HepG2 (cell line): ENCODE results near the gene MXRA8. TPM values are rescaled to one million over a fixed set of nuclear protein-coding genes. Genes with fewer than 3 reads are reported as not detected.

ENCODE experiments used
- CENPX ChIP-seq: sonication (generic); formaldehyde crosslinking; IDR thresholded peaks from 2 replicates; pipeline ENCODE4 v1.9.0; 2021; ENCODE audit warnings: mild to moderate bottlenecking, missing genetic modification reagents, moderate library complexity
- ETV6 ChIP-seq: sonication (generic); formaldehyde crosslinking; conservative IDR thresholded peaks from 2 replicates; pipeline ENCODE4 v1.4.0; 2020; ENCODE audit warnings: missing genetic modification reagents
- KLF13 ChIP-seq: sonication (generic); formaldehyde crosslinking; IDR thresholded peaks from 2 replicates; pipeline ENCODE4 v1.4.0; 2020; ENCODE audit warnings: mild to moderate bottlenecking, missing genetic modification reagents
- MXD4 ChIP-seq: IDR thresholded peaks from 2 replicates; pipeline ENCODE4 v1.6.1; 2016; ENCODE audit warnings: mild to moderate bottlenecking, missing biosample characterization, missing genetic modification reagents
- POGZ ChIP-seq: sonication (generic); formaldehyde crosslinking; IDR thresholded peaks from 2 replicates; pipeline ENCODE4 v1.4.0; 2020; ENCODE audit warnings: mild to moderate bottlenecking, missing genetic modification reagents
- RARA ChIP-seq: IDR thresholded peaks from 2 replicates; pipeline ENCODE4 v1.6.1; 2016; ENCODE audit warnings: missing genetic modification reagents, missing compliant biosample characterization
- TCF12 ChIP-seq, 2 experiments: fragments of 450-650 bp in 1 of 2; sonication (generic) in 1 of 2; formaldehyde crosslinking in 1 of 2; IDR thresholded peaks; 2 replicates each; pipeline versions ENCODE4 v1.6.1 to v1.8.0; 2017 to 2022; ENCODE audit warnings: antibody characterized with exemption in 1 of 2, mild to moderate bottlenecking in 1 of 2, missing genetic modification reagents in 1 of 2, moderate library complexity in 1 of 2
- TCF7 ChIP-seq: sonication (generic); IDR thresholded peaks from 2 replicates; pipeline ENCODE4 v1.6.1; 2016; ENCODE audit warnings: antibody characterized with exemption, low read depth
- ZBTB1 ChIP-seq: sonication (generic); formaldehyde crosslinking; IDR thresholded peaks from 2 replicates; pipeline ENCODE4 v1.4.0; 2020; ENCODE audit warnings: missing genetic modification reagents, borderline replicate concordance
- ZC3H13 ChIP-seq: sonication (generic); formaldehyde crosslinking; IDR thresholded peaks from 2 replicates; pipeline ENCODE4 v1.8.1; 2023; ENCODE audit warnings: mild to moderate bottlenecking, missing genetic modification reagents, moderate library complexity
- ZNF17 ChIP-seq: sonication (generic); formaldehyde crosslinking; IDR thresholded peaks from 2 replicates; pipeline ENCODE4 v1.5.0; 2020; ENCODE audit warnings: mild to moderate bottlenecking, missing genetic modification reagents
- ZNF431 ChIP-seq: sonication (generic); formaldehyde crosslinking; IDR thresholded peaks from 2 replicates; pipeline ENCODE4 v1.9.0; 2022; ENCODE audit warnings: missing genetic modification reagents, low read depth, mild to moderate bottlenecking, borderline replicate concordance
- ZNF549 ChIP-seq: sonication (generic); formaldehyde crosslinking; IDR thresholded peaks from 2 replicates; pipeline ENCODE4 v1.5.0; 2020; ENCODE audit warnings: missing genetic modification reagents
- ZNF615 ChIP-seq: sonication (generic); formaldehyde crosslinking; IDR thresholded peaks from 2 replicates; pipeline ENCODE4 v1.5.0; 2020; ENCODE audit warnings: mild to moderate bottlenecking, missing genetic modification reagents, borderline replicate concordance
- ZNF639 ChIP-seq: conservative IDR thresholded peaks from 2 replicates; pipeline ENCODE4 v1.6.1; 2018; ENCODE audit warnings: missing genetic modification reagents
- ZNF709 ChIP-seq: sonication (generic); formaldehyde crosslinking; IDR thresholded peaks from 2 replicates; pipeline ENCODE4 v1.5.0; 2020; ENCODE audit warnings: mild to moderate bottlenecking, missing genetic modification reagents
- ZNF782 ChIP-seq: sonication (generic); formaldehyde crosslinking; IDR thresholded peaks from 2 replicates; pipeline ENCODE4 v1.4.0; 2020; ENCODE audit warnings: missing genetic modification reagents, mild to moderate bottlenecking, borderline replicate concordance
- ZNF792 ChIP-seq: IDR thresholded peaks from 2 replicates; pipeline ENCODE4 v1.6.1; 2016
- ZSCAN20 ChIP-seq: sonication (generic); formaldehyde crosslinking; IDR thresholded peaks from 2 replicates; pipeline ENCODE4 v1.4.0; 2020; ENCODE audit warnings: missing genetic modification reagents, mild to moderate bottlenecking, borderline replicate concordance
- polyA plus RNA-seq, 8 experiments: library from polyadenylated mRNA; depleted of rRNA in 3 of 8; stranded (reverse) in 7 of 8; unstranded in 1 of 8; fragments of >200 nt; fragmentation: Illumina TruSeq in 4 of 8; extraction: Trizol in 4 of 8; gene quantifications; 2 replicates each; pipeline versions ENCODE4 v1.2.1 to v1.2.3, GENCODE V29; 2011 to 2016; ENCODE audit warnings: low read depth in 4 of 8, missing spikeins in 1 of 8, mixed read lengths in 1 of 8; ENCODE audit not compliant: insufficient read depth in 1 of 8
- total RNA-seq, 5 experiments: library from RNA; depleted of rRNA; stranded (reverse); fragments of >200 nt; fragmentation: Illumina TruSeq; extraction: Trizol; gene quantifications; 2 replicates each; pipeline ENCODE4 v1.2.3, GENCODE V29; 2016; ENCODE audit warnings: low read depth in 1 of 5
- TF ChIP-seq, protein P1 (sequence below), 2 experiments: fragments of 450-650 bp in 1 of 2; sonication (generic) in 1 of 2; formaldehyde crosslinking in 1 of 2; IDR thresholded peaks; 2 replicates each; pipeline versions ENCODE4 v1.6.1 to v1.8.0; 2016 to 2022; ENCODE audit warnings: antibody characterized with exemption in 1 of 2, mild to moderate bottlenecking in 1 of 2, missing genetic modification reagents in 1 of 2

The MXRA8 gene
- total and polyA plus RNA-seq, 2 of the 13 experiments (the other 11 are each of a cell fraction or from before 2014, with no cell fraction given): 19.8 to 44.8 TPM

DNA sequence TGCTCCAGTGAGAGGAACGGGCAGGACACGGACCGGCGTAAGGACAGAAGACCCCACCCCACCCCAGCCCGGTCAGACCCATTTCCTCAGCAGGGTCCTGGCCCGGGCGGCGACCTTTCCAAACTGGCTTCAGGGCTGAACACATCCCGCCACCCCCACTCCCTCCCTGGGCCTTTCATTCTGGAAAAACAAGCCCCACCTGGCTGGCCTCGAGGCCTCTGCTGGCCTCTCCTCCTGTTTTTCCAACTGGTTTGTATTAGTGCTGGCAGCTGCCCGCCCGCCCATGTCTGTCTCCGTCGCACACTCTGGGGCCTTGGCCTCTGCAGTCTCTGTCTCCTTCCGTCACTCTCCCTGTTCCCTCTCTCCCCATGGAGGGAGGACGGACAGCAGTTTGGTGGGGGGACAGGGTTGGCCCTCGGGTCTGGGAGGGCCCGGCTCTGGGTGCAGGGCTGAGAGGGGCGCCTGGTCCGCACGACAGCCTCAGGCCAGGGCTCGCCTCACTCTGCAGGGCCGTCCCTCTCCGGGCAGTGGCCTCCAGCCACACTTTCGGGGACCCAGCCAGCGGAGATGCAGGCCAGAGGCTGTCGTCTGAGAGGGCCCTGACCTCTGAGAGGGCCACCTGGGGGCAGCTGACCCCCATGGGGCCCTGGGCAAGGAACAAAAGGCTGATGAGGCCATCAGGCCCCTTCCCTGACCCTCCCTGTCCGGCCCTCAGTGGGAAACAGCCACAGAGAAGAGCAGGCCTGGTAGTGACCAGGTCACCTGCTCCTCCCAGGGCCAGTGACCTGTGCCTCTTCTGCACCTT is 1.5 kb upstream of the MXRA8 start (continued):
- TF ChIP-seq ZSCAN20 (CRISPR knock-in tag) (0 out of 2 replicates have a peak, but pooled peaks have one; percentile 45), ETV6 (CRISPR knock-in tag) (no peak), KLF13 (no peak), ZNF792 (CRISPR knock-in tag) (no peak), ZNF615 (CRISPR knock-in tag) (no peak), ZNF549 (CRISPR knock-in tag) (no peak), TCF12 (IDR thresholded peaks at IDR 0.05) (no peak), TCF12 (CRISPR knock-in tag; IDR thresholded peaks at IDR 0.05) (no peak; the same call in 1 of the 2 replicates), ZBTB1 (no peak), RARA (CRISPR knock-in tag) (peak; percentile 83), ZC3H13 (no peak), CENPX (CRISPR knock-in tag) (no peak), POGZ (CRISPR knock-in tag) (no peak), ZNF431 (no peak), MXD4 (CRISPR knock-in tag) (0 out of 2 replicates have a peak, but pooled peaks have one; percentile 38), ZNF17 (CRISPR knock-in tag) (no peak), ZNF782 (no peak), ZNF639 (CRISPR knock-in tag) (peak; percentile 41; the same call in 1 of the 2 replicates), TCF7 (peak; percentile 74), ZNF709 (CRISPR knock-in tag) (peak; percentile 51; the same call in 1 of the 2 replicates)
- TF ChIP-seq, protein P1, sequence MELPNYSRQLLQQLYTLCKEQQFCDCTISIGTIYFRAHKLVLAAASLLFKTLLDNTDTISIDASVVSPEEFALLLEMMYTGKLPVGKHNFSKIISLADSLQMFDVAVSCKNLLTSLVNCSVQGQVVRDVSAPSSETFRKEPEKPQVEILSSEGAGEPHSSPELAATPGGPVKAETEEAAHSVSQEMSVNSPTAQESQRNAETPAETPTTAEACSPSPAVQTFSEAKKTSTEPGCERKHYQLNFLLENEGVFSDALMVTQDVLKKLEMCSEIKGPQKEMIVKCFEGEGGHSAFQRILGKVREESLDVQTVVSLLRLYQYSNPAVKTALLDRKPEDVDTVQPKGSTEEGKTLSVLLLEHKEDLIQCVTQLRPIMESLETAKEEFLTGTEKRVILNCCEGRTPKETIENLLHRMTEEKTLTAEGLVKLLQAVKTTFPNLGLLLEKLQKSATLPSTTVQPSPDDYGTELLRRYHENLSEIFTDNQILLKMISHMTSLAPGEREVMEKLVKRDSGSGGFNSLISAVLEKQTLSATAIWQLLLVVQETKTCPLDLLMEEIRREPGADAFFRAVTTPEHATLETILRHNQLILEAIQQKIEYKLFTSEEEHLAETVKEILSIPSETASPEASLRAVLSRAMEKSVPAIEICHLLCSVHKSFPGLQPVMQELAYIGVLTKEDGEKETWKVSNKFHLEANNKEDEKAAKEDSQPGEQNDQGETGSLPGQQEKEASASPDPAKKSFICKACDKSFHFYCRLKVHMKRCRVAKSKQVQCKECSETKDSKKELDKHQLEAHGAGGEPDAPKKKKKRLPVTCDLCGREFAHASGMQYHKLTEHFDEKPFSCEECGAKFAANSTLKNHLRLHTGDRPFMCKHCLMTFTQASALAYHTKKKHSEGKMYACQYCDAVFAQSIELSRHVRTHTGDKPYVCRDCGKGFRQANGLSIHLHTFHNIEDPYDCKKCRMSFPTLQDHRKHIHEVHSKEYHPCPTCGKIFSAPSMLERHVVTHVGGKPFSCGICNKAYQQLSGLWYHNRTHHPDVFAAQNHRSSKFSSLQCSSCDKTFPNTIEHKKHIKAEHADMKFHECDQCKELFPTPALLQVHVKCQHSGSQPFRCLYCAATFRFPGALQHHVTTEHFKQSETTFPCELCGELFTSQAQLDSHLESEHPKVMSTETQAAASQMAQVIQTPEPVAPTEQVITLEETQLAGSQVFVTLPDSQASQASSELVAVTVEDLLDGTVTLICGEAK (IDR thresholded peaks at IDR 0.05): no peak
- TF ChIP-seq, protein P1 (CRISPR knock-in tag; IDR thresholded peaks at IDR 0.05): peak; percentile 47; the same call in 1 of the 2 replicates
